ENCODE data around the gene CDC34. TPM values are rescaled to one million over a fixed set of nuclear protein-coding genes. Genes with fewer than 3 reads are reported as not detected.
A peak's percentile ranks its signal among the peaks of the same experiment; 100 is the strongest.

Gene CDC34
- total and polyA plus RNA-seq, 9 of the 15 experiments (the other 6 are each of a cell fraction or from before 2014, with no cell fraction given): 0.80 to 203 (median 65.5) TPM

GRCh38 chr19:566403-566802 lies 34.8 kb downstream of the CDC34 start (continued):
- no peak for TF ChIP-seq PBX2 (CRISPR knock-in tag; IDR thresholded peaks at IDR 0.05; ENCODE audit: low read depth)
- peak; percentile 95 for TF ChIP-seq PBX2 (tag; conservative IDR thresholded peaks at IDR 0.05; ENCODE audit: low read depth)
- TF ChIP-seq NEUROD1 (IDR thresholded peaks at IDR 0.05; ENCODE audit: borderline replicate concordance, low read depth, low read length, partially characterized antibody): peak; percentile 20
- TF ChIP-seq ZNF121 (CRISPR knock-in tag; conservative IDR thresholded peaks at IDR 0.05): no peak
- TF ChIP-seq KDM1A (IDR thresholded peaks at IDR 0.05): peak in 1 of 2 experiments; percentile 20; a peak in 1 of 4 replicates
- TF ChIP-seq ZNF444 (CRISPR knock-in tag; IDR thresholded peaks at IDR 0.05): no peak
- TF ChIP-seq TARDBP (IDR thresholded peaks at IDR 0.05): 0 out of 2 replicates have a peak, but pooled peaks have one; percentile 17
- TF ChIP-seq ZNF583 (CRISPR knock-in tag; IDR thresholded peaks at IDR 0.05): no peak
- peak; percentile 77 for TF ChIP-seq MGA (IDR thresholded peaks at IDR 0.05)
- peak; percentile 31; the same call in 1 of the 2 replicates for TF ChIP-seq CTBP1 (IDR thresholded peaks at IDR 0.05; ENCODE audit: borderline replicate concordance)
- 0 out of 2 replicates have a peak, but pooled peaks have one; percentile 23 for TF ChIP-seq MYNN (IDR thresholded peaks at IDR 0.05)
- no peak for TF ChIP-seq MYNN (CRISPR knock-in tag; IDR thresholded peaks at IDR 0.05)
- no peak for TF ChIP-seq SREBF1 (IDR thresholded peaks at IDR 0.05; ENCODE audit: borderline replicate concordance, low read depth, low read length)
- TF ChIP-seq HDAC1 (IDR thresholded peaks at IDR 0.05): peak in 1 of 2 experiments; percentile 38; a peak in 1 of 4 replicates
- TF ChIP-seq TBL1XR1 (IDR thresholded peaks at IDR 0.05; ENCODE audit: low read length in 2 of 2): peak in 1 of 2 experiments; percentile 75; a peak in 2 of 4 replicates
- TF ChIP-seq POLR2G (IDR thresholded peaks at IDR 0.05; ENCODE audit: low read depth, low read length): peak; percentile 60
- TF ChIP-seq BRD9 (IDR thresholded peaks at IDR 0.05; ENCODE audit: low read depth, partially characterized antibody): peak; percentile 57

All from K562 (cell line).